Activated B cell treated with CpG ODN at 0.5 μM for 24 hours (primary cell): ENCODE measurements around the gene TRABD. TPM values are rescaled to one million over a fixed set of nuclear protein-coding genes. Genes with fewer than 3 reads are reported as not detected.

Experiments
- ATAC-seq: fragments of 200-7000 bp; cut with Tn5 transposase; one replicate; pipeline ENCODE4 v1.10.0; 2021; ENCODE audit warnings: low read depth, mild to moderate bottlenecking, moderate library complexity
- CTCF ChIA-PET: fragments of 350-600 bp; sonication (Branson Sonifier 250); formaldehyde crosslinking; loops from one replicate; lab custom pipeline; 2021; ENCODE audit warnings: antibody characterized with exemption; lab: Charles Lee
- POLR2A ChIA-PET: fragments of 350-600 bp; sonication (Branson Sonifier 250); formaldehyde crosslinking; loops from one replicate; lab custom pipeline; 2021; ENCODE audit warnings: antibody characterized with exemption; lab: Charles Lee
- DNase-seq: peaks from one replicate; pipeline ENCODE4 v3.0.0; 2022
- H3K27ac Mint-ChIP-seq: one replicate; pipeline ENCODE4 v1.8.0; 2020; ENCODE audit warnings: mixed read lengths
- H3K27me3 Mint-ChIP-seq: one replicate; pipeline ENCODE4 v1.8.0; 2021; ENCODE audit warnings: mixed read lengths
- H3K36me3 Mint-ChIP-seq: one replicate; pipeline ENCODE4 v1.8.0; 2021; ENCODE audit warnings: low read depth, mixed read lengths
- H3K4me1 Mint-ChIP-seq: one replicate; pipeline ENCODE4 v1.8.0; 2021; ENCODE audit warnings: mixed read lengths
- H3K4me3 Mint-ChIP-seq: one replicate; pipeline ENCODE4 v1.8.0; 2020; ENCODE audit warnings: mild to moderate bottlenecking, mixed read lengths
- H3K9me3 Mint-ChIP-seq: one replicate; pipeline ENCODE4 v1.8.0; 2020; ENCODE audit warnings: mixed read lengths
- CTCF ChIP-seq: fragments of 200-600 bp; IDR thresholded peaks from one replicate; pipeline ENCODE4 v1.8.0; 2022; ENCODE audit warnings: antibody characterized with exemption, mild to moderate bottlenecking
- intact Hi-C: fragments of 100-400 bp; cut with micrococcal nuclease; formaldehyde crosslinking; loops from one replicate; pipeline ENCODE4 v1.15.1; 2024
- total RNA-seq: library from RNA; stranded (reverse); gene quantifications from 2 replicates; pipeline ENCODE4 v1.2.3, GENCODE V29; 2022

Gene TRABD
- total RNA-seq, 1 donor from 2014 or later, result 86.4 TPM

DNA sequence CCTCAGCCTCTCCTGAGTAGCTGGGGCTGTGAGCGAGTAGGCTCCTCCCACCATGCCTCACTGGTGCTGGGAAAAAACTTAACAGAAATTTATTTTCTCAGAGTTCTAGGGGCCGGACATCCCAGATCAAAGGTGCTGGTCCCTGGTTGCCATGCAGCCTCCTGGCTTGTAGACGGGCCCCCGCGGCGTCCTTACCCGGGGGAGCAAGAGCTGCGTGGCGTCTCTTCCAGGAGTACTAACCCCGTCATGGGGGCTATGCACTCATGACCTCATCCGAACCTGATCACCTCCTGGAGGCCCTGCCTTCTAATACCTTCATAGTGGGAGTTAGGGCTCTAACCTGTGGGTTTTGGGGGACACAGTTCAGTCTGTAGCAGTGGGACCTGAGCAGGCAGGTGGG, 2.6 kb downstream of the TRABD start:
- Mint-ChIP-seq H3K27me3 (peaks cover 2% of the 10 kb centered on the region), H3K36me3 (peaks cover 5% of the 10 kb centered on the region), H3K9me3 (no peaks in the 10 kb centered on the region), H3K4me1 (peaks cover 70% of the 10 kb centered on the region), H3K27ac (no peak overlapping the region), H3K4me3 (peak overlapping the region; percentile 7)
- no peak for ATAC-seq
- intact Hi-C loops, result no loop called here
- ChIA-PET POLR2A (interaction anchor here (1.2 to 5.2 kb wide), 4 partner anchors 12 to 351 kb away, joined by 4 to 62 read pairs (median 5); no protein-coding TSS in a partner anchor), CTCF (no interaction called here)
- DNase-seq, result no peak
- no peak for TF ChIP-seq CTCF

- POLR2A ChIA-PET, result interaction anchor here (0.6 to 5.3 kb wide), 19 partner anchors 8 to 353 kb away, joined by 4 to 80 read pairs (median 17); partner anchors contain the start of genes HDAC10, LMF2, NCAPH2 and PANX2
These were observed 3.6 kb downstream of the TRABD start for GRCh38 chr22:50189184-50189848.

DNA sequence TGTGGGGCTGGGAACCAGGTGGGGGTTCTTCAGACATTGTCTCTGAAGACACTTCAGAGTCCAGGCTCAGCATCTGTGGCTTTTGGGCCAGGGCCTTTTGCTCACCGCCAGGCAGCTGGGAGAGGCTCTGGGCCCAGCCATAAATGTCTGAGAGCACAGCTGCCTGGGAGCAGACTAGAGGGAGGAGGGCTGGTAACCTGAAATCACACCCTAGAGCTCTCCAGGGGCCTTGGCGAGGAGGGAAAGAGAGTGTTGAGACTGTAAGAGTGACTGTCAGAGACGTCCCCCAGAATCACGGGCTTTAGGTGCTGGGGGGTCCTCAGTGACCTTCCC, 4.1 kb downstream of the TRABD start:
- Mint-ChIP-seq H3K27me3 (no peaks in the 10 kb centered on the region), H3K9me3 (no peaks in the 10 kb centered on the region), H3K4me3 (peak overlapping the region; percentile 70), H3K36me3 (peaks cover 7% of the 10 kb centered on the region), H3K4me1 (peaks cover 77% of the 10 kb centered on the region), H3K27ac (peak overlapping the region; percentile 99)
- ATAC-seq, result no peak
- CTCF ChIA-PET, result interaction anchor here (1.3 to 3.3 kb wide), 2 partner anchors 41 to 336 kb away, joined by 3 to 20 read pairs; partner anchors contain the start of gene SCO2
- no peak for TF ChIP-seq CTCF
- DNase-seq, result no peak
- intact Hi-C loops, result loop anchor here (1.0 to 5.0 kb wide), 12 partner anchors 17 to 431 kb away; partner anchors contain the start of genes BRD1, PIM3, TUBGCP6 and TYMP
- POLR2A ChIA-PET, result interaction anchor here (0.6 to 5.3 kb wide), 21 partner anchors 8 to 353 kb away, joined by 3 to 80 read pairs (median 17); partner anchors contain the start of genes HDAC10, LMF2, NCAPH2 and PANX2

More at GRCh38 chr22:50189184-50189848, 3.6 kb downstream of the TRABD start:
- no peak for TF ChIP-seq CTCF
- no peaks in the 10 kb centered on the region for H3K27me3 Mint-ChIP-seq
- CTCF ChIA-PET, result interaction anchor here (1.3 to 3.3 kb wide), 2 partner anchors 40 to 337 kb away, joined by 3 to 20 read pairs; partner anchors contain the start of gene SCO2
- DNase-seq, result no peak
- peaks cover 5% of the 10 kb centered on the region for H3K36me3 Mint-ChIP-seq
- peaks cover 75% of the 10 kb centered on the region for H3K4me1 Mint-ChIP-seq
- no peak for ATAC-seq
- peak overlapping the region; percentile 99 for H3K27ac Mint-ChIP-seq
- intact Hi-C loops, result no loop called here
- H3K4me3 Mint-ChIP-seq, result peak overlapping the region; percentile 70
- H3K9me3 Mint-ChIP-seq, result no peaks in the 10 kb centered on the region

GRCh38 chr22:50190182-50190940, 4.6 kb downstream of the TRABD start:
- H3K4me3 Mint-ChIP-seq, result peak overlapping the region; percentile 83
- peak; percentile 58 for ATAC-seq
- ChIA-PET CTCF (interaction anchor here (1.0 to 3.3 kb wide), 6 partner anchors 11 to 336 kb away, joined by 3 to 20 read pairs (median 4); partner anchors contain the start of gene SCO2), POLR2A (interaction anchor here (0.6 to 5.3 kb wide), 33 partner anchors 9 to 430 kb away, joined by 3 to 80 read pairs (median 10); partner anchors contain the start of genes HDAC10, LMF2, MAPK11 and NCAPH2)
- H3K9me3 Mint-ChIP-seq, result no peaks in the 10 kb centered on the region
- H3K36me3 Mint-ChIP-seq, result peaks cover 13% of the 10 kb centered on the region
- intact Hi-C loops, result loop anchor here (1.0 to 5.0 kb wide), 12 partner anchors 17 to 430 kb away; partner anchors contain the start of genes BRD1, PIM3, TUBGCP6 and TYMP
- peak; percentile 85 for DNase-seq
- peaks cover 81% of the 10 kb centered on the region for H3K4me1 Mint-ChIP-seq
- no peaks in the 10 kb centered on the region for H3K27me3 Mint-ChIP-seq
- TF ChIP-seq CTCF, result no peak
- H3K27ac Mint-ChIP-seq, result peak overlapping the region; percentile 99
